DOHH2 (cell line): ENCODE data around the gene KCNQ1OT1.

ENCODE experiments used
- CTCF ChIP-seq: fragments of 200-600 bp; sonication (generic); IDR thresholded peaks from one replicate; pipeline ENCODE4 v1.5.1; 2014; ENCODE audit warnings: antibody characterized with exemption, mild to moderate bottlenecking, low read depth, low read length; ENCODE audit not compliant: poor library complexity, severe bottlenecking
- EZH2phosphoT487 ChIP-seq: fragments of 200-600 bp; sonication (generic); IDR thresholded peaks from 2 replicates; pipeline ENCODE4 v1.6.1; 2017; ENCODE audit warnings: borderline replicate concordance, mild to moderate bottlenecking, antibody characterized with exemption, low read length, moderate library complexity, mixed read lengths

GRCh38 chr11:2592559-2593392, 107.0 kb downstream of the KCNQ1OT1 start:
- TF ChIP-seq EZH2phosphoT487 = no peak
- no peak for TF ChIP-seq CTCF
